ENCODE measurements around the gene TNIP1. TPM values are rescaled to one million over a fixed set of nuclear protein-coding genes. Genes with fewer than 3 reads are reported as not detected.

TNIP1 gene
- total RNA-seq, 2 donors from 2014 or later, result 51.3 to 52.2 TPM

GRCh38 chr5:151123897-151124751 lies 43.3 kb upstream of the TNIP1 start:
- Histone ChIP-seq H3K4me3 (ENCODE audit: low read length) (no peak overlapping the region), H3K27ac (ENCODE audit: low read depth, low read length) (no peak overlapping the region), H3K4me1 (ENCODE audit: control insufficient read depth, insufficient read depth, low read length) (no peaks in the 10 kb centered on the region), H3K36me3 (ENCODE audit: control insufficient read depth, insufficient read depth, low read length) (peaks cover 92% of the 10 kb centered on the region), H3K9me3 (ENCODE audit: control insufficient read depth, low read length) (no peaks in the 10 kb centered on the region), H3K27me3 (ENCODE audit: control insufficient read depth, insufficient read depth, low read length, poor library complexity, severe bottlenecking) (no peaks in the 10 kb centered on the region), H3K9ac (ENCODE audit: extremely low read depth, low read length, poor library complexity, severe bottlenecking) (no peak overlapping the region)
- Mint-ChIP-seq H3K4me1 (peaks cover 4% of the 10 kb centered on the region), H3K27me3 (ENCODE audit: insufficient read depth) (no peaks in the 10 kb centered on the region), H3K36me3 (ENCODE audit: low read depth) (peaks cover 82% of the 10 kb centered on the region), H3K9me3 (no peaks in the 10 kb centered on the region), H3K27ac (no peak overlapping the region), H3K4me3 (no peak overlapping the region)
- DNase-seq, result no peak
- no peak for TF ChIP-seq CTCF (conservative IDR thresholded peaks at IDR 0.05)
- 83 to 87% methylated on average over 11 to 17 of the region's 17 CpGs for WGBS, 2 experiments (ENCODE audit: insufficient coverage in 1 of 2, insufficient read length in 1 of 2)

GRCh38 chr5:151122828-151123227 lies 42.0 kb upstream of the TNIP1 start:
- peaks cover 76% of the 10 kb centered on the region for H3K36me3 Mint-ChIP-seq (ENCODE audit: low read depth)
- no peaks in the 10 kb centered on the region for H3K27me3 Mint-ChIP-seq (ENCODE audit: insufficient read depth)
- TF ChIP-seq CTCF (conservative IDR thresholded peaks at IDR 0.05), result no peak
- H3K27ac Mint-ChIP-seq, result no peak overlapping the region
- H3K4me3 Mint-ChIP-seq, result no peak overlapping the region
- DNase-seq, result no peak
- H3K4me3 ChIP-seq (ENCODE audit: low read length), result no peak overlapping the region
- H3K4me1 ChIP-seq (ENCODE audit: control insufficient read depth, insufficient read depth, low read length), result no peaks in the 10 kb centered on the region
- peaks cover 4% of the 10 kb centered on the region for H3K4me1 Mint-ChIP-seq
- H3K9me3 ChIP-seq (ENCODE audit: control insufficient read depth, low read length), result no peaks in the 10 kb centered on the region
- no peaks in the 10 kb centered on the region for H3K27me3 ChIP-seq (ENCODE audit: control insufficient read depth, insufficient read depth, low read length, poor library complexity, severe bottlenecking)
- peaks cover 91% of the 10 kb centered on the region for H3K36me3 ChIP-seq (ENCODE audit: control insufficient read depth, insufficient read depth, low read length)
- no peak overlapping the region for H3K27ac ChIP-seq (ENCODE audit: low read depth, low read length)
- H3K9me3 Mint-ChIP-seq, result no peaks in the 10 kb centered on the region
- no peak overlapping the region for H3K9ac ChIP-seq (ENCODE audit: extremely low read depth, low read length, poor library complexity, severe bottlenecking)
- 95 to 96% methylated on average over 12 to 14 of the region's 14 CpGs for WGBS, 2 experiments (ENCODE audit: insufficient coverage in 1 of 2, insufficient read length in 1 of 2)

- 87 to 88% methylated on average over 5 of the region's 5 CpGs for WGBS, 2 experiments (ENCODE audit: insufficient coverage in 1 of 2, insufficient read length in 1 of 2)
- Histone ChIP-seq H3K4me3 (ENCODE audit: low read length) (no peak overlapping the region), H3K9ac (ENCODE audit: extremely low read depth, low read length, poor library complexity, severe bottlenecking) (no peak overlapping the region), H3K27me3 (ENCODE audit: control insufficient read depth, insufficient read depth, low read length, poor library complexity, severe bottlenecking) (no peaks in the 10 kb centered on the region), H3K4me1 (ENCODE audit: control insufficient read depth, insufficient read depth, low read length) (no peaks in the 10 kb centered on the region), H3K36me3 (ENCODE audit: control insufficient read depth, insufficient read depth, low read length) (peaks cover 93% of the 10 kb centered on the region), H3K9me3 (ENCODE audit: control insufficient read depth, low read length) (no peaks in the 10 kb centered on the region), H3K27ac (ENCODE audit: low read depth, low read length) (no peak overlapping the region)
- H3K27ac Mint-ChIP-seq, result no peak overlapping the region
- no peak for DNase-seq
- H3K27me3 Mint-ChIP-seq (ENCODE audit: insufficient read depth), result no peaks in the 10 kb centered on the region
- TF ChIP-seq CTCF (conservative IDR thresholded peaks at IDR 0.05), result no peak
- H3K9me3 Mint-ChIP-seq, result no peaks in the 10 kb centered on the region
- no peak overlapping the region for H3K4me3 Mint-ChIP-seq
- peaks cover 76% of the 10 kb centered on the region for H3K36me3 Mint-ChIP-seq (ENCODE audit: low read depth)
- H3K4me1 Mint-ChIP-seq, result peaks cover 4% of the 10 kb centered on the region
These were observed 40.8 kb upstream of the TNIP1 start for GRCh38 chr5:151121665-151122064.

All from endodermal cell (in vitro differentiated cells).